Measurements from ENCODE around the gene SERBP1. TPM values are rescaled to one million over a fixed set of nuclear protein-coding genes. Genes with fewer than 3 reads are reported as not detected.

The SERBP1 gene
- total RNA-seq, 1 donor from 2014 or later = 148 TPM

- peak; percentile 56 to 57 for DNase-seq (ENCODE audit: low read depth in 2 of 2)
Observed at GRCh38 chr1:67367370-67368045, 62.7 kb downstream of the SERBP1 start.

GRCh38 chr1:67361641-67362040 is 68.6 kb downstream of the SERBP1 start:
- no peak for DNase-seq (ENCODE audit: low read depth in 2 of 2)

- no peak for DNase-seq (ENCODE audit: low read depth in 2 of 2)
Observed at GRCh38 chr1:67359592-67359991, 70.6 kb downstream of the SERBP1 start.

Other genes starting within 250 kb of the SERBP1 start
- gene IL12RB2, start 122.5 kb downstream of the SERBP1 start, total RNA-seq = 0.13 TPM in 1 of 2 replicates, not detected in the other

All from dermis microvascular lymphatic vessel endothelial cell (primary cell).